ENCODE results near the gene GET4.
"Not testable (repeated sequence)": the region's sequence is repeated elsewhere in the genome, so short reads cannot be mapped to it uniquely, and the experiment has no call there.

Gene GET4

GRCh38 chr7:845731-846130, 30.6 kb upstream of the GET4 start:
- DNase-seq (ENCODE audit: low read depth) = no peak

DNA sequence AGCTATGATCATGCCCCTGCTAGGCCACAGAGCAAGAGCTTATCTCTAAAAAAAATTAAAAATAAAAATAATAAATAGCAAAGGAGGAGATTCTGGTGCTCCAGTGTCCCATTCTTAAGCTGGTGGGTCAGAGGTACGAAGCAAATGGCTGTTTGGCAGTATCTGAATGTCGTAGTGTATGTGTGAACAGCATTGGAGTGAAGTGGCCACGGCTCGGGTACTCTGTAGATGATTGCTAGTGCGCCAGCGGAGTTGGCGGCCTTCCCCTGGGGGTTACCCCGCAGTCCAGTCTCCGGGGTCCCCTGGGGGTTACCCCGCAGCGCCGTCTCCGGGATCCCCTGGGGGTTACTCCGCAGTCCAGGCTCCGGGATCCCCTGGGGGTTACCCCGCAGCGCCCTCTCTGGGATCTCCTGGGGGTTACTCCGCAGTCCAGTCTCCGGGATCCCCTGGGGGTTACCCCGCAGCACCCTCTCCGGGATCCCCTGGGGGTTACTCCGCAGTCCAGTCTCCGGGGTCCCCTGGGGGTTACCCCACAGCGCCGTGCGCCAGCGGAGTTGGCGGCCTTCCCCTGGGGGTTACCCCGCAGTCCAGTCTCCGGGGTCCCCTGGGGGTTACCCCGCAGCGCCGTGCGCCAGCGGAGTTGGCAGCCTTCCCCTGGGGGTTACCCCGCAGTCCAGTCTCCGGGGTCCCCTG, 29.2 kb upstream of the GET4 start:
- not testable (repeated sequence) for DNase-seq (ENCODE audit: low read depth)

- DNase-seq (ENCODE audit: low read depth) = not testable (repeated sequence)
These were observed 28.6 kb upstream of the GET4 start for GRCh38 chr7:847728-848127.

DNA sequence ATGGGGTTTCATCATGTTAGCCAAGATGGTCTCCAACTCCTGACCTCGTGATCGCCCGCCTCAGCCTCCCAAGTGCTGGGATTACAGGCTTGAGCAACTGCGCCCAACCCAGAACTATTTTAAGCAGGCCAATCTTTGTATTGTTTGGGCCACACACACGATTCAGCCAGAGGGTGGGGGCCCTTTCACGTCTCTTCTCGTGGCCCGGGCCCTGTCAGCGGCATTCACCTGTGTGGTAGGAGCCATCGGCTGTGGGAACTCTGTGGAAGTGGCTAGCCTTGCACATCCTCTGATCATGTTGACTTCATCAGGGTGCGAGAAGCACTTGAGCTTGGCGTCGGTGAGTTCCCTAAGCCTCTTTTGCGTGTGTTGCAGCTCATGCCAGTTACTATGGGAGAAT, 27.2 kb upstream of the GET4 start:
- no peak for DNase-seq (ENCODE audit: low read depth)

DNA sequence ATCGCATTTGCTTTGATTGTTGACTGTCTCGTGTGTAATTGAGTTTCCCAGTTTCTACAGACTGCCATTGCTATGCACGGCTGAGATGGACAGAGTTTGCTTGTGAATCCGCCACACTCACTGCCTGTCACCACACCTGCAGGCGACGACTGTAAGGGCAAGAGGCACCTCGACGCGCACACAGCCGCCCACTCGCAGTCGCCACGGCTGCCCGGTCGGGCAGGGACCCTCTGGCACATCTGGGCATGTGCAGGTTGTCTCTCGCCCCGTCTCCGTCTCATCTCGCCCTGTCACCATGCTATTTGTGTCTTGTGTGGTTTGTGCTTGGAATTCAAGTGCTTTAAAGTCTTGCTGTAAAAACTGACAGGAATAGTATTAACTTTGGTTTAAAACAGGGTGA, 26.6 kb upstream of the GET4 start:
- no peak for DNase-seq (ENCODE audit: low read depth)

- DNase-seq (ENCODE audit: low read depth) = no peak
These were observed 25.1 kb upstream of the GET4 start for GRCh38 chr7:851204-851603.

DNA sequence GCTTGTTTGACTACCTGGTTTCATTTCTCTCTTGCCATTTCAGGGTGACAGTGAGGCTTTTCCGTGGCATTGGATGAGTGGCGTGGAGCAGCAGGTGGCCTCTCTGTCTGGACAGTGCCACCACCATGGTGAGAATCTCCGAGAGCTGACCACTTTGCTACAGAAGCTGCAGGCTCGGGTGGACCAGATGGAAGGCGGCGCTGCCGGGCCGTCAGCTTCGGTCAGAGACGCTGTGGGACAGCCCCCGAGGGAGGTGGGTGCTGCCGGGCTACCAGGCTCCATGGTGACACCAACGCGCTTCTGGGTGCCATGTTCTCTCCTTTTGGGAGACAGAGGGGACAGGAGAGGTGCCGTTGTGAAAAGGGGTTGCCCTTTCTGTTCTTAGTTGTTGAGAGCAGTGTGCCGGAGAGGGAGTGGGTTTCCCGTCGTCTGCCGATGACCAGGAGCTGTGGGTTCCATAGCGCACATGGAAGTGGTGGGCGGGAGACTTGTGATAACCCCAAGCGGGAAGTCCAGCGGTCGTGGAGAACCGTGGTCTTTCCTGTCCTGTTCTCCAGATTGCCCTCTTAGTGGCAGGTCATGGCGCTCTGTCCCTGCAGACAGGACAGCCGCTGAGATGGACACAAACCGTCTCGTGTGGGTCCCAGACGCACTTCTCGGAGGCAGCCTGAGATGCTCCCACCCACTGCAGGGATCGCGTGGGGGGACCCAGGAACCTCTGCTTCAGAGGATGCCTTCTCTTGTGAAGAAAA, 22.8 kb upstream of the GET4 start:
- no peak for DNase-seq (ENCODE audit: low read depth)

DNA sequence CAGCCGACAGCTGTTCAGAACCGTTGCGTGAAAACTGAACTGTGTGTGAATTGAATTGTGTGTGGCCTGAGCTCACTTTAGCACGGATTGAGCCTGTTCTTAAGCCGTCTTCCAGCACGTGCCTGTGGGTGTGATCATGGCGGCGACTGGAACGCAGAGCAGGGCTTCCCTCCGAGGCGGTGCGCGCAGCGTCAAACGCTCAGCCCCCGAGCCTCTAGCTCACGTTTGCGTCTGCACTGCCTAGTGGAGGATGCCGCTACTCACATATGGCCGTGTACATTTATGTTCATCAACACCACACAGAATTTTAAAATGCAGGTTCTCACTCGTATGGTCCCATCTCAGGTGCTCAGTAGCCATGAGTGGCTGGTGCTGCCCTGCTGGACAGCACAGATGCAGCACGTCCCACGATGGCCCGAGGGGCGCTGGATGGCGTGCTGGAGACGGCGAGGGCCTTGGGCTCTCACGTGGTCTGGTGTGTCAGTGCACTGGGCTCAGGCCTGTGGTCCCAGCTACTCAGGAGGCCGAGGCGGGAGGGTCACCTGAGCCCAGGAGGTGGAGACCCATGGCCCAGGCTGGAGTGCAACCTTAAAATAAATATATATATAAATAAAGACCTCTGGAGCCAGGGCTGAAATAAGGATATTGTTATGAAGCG, 22.1 kb upstream of the GET4 start:
- no peak for DNase-seq (ENCODE audit: low read depth)

DNA sequence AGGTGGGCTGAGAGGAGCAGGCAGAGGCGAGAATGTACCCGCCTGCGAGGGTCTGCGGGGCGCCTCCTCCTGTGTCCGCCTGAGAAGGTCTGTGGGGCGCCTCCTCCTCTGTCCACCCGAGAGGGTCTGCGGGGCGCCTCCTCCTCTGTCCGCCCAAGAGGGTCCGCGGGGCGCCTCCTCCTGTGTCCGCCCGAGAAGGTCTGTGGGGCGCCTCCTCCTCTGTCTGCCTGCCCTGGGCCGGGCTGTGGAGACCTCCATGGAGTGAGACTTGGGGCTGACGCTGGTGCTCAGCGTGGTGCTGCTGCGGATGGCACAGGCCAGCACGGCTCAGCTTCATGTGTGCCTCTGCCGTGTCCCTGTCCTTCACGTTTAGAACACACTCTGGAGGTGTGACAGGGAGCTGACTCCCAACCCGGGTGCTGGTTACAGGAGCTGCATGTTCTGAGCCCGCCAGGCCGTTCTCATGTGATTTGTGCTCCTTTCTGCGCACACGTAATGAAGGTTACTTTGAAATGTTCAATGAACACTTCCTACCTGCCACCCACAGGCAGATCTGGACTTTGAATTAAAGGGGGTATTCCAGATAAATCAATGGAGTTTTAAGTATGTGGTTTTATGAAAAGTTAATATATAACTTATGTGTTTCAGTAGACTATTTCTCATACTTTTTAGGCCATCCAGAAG, 20.5 kb upstream of the GET4 start:
- no peak for DNase-seq (ENCODE audit: low read depth)

DNA sequence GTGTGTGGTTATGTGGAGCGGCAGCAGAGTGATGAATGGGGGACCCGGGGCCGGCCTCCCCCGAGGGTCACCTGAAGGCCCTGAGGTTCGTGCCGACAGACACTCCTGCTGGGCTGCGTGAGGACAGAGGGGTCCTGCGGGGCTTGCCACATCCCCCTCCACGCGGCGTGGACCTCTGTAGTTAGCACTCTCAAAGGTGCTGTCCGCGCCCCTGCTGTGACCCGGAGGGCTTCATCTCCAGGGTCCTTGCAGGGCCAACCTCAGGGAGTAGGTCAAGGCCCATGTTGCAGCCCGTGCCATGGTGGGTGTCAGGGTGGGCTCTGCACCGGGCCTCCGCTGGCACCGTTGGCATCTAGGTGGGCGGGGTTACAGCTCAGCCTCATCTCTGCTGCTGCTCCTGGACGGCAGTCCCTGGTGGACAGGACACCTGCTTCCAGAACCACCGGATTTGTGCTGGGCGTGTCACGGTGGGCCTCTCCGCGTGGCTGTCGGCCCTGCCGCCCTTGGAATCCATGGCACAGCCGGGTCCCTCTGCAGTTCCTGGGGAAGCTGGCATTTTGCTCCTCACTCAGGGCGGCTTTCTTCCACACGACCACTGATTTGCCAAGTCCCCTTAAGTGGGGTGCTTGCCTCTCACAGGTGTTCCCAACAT, 19.8 kb upstream of the GET4 start:
- DNase-seq (ENCODE audit: low read depth) = no peak

- no peak for DNase-seq (ENCODE audit: low read depth)
These were observed 18.7 kb upstream of the GET4 start for GRCh38 chr7:857661-858060.

- no peak for DNase-seq (ENCODE audit: low read depth)
These were observed 16.9 kb upstream of the GET4 start for GRCh38 chr7:859359-860030.

DNA sequence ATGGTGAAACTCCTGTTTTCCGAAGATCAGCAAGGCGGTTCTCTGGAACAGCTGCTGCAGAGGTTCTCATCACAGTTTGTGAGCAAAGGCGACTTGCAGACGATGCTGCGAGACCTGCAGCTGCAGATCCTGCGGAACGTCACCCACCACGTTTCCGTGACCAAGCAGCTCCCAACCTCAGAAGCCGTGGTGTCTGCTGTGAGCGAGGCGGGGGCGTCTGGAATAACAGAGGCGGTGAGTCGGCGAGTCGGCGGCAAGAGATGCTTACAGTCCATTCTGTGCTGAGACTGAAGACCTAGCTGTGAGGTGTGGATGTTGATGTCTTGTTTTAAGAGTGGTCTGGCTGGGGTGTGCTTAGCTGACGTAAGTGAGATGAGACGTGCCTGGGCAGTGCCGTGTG, 16.2 kb upstream of the GET4 start:
- no peak for DNase-seq (ENCODE audit: low read depth)

- no peak for DNase-seq (ENCODE audit: low read depth)
These were observed 15.1 kb upstream of the GET4 start for GRCh38 chr7:861222-861621.

DNA sequence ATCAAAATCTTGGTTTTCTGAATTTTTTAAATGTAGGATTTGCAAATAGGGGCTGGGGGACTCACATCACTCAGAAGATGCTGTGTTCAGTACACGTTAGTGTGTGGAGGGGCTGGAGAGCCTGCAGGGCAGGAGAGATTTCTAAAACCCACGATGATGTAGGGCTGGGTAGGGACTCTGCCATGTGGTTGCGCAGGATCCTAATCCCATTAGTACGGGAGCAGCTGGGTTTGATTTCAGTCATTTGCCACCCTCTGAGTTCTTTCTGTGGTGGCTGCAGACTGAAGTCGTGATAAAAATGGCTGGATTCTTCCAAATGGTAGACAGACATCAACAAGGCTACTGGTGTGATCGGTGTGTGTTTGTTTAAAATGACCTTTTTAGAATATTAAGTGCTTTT, 14.2 kb upstream of the GET4 start:
- DNase-seq (ENCODE audit: low read depth) = no peak

DNA sequence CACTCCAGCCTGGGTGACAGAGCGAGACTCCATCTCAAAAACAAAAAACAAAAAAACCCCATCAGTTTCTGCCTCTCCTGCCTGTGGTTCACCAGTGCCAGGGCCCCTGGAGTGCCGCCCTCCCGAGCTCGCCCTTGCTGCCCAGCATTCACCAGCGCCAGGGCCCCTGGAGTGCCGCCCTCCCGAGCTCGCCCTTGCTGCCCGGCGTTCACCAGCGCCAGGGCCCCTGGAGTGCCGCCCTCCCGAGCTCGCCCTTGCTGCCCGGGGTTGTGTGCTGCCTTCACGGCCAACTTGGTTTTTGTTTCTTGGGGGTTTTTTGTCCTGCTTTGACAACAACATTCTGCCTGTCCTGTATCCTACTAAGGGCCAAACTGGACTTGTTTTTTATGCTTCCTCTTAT, 13.2 kb upstream of the GET4 start:
- DNase-seq (ENCODE audit: low read depth) = no peak

GRCh38 chr7:865921-866320, 10.4 kb upstream of the GET4 start:
- DNase-seq (ENCODE audit: low read depth) = no peak

DNA sequence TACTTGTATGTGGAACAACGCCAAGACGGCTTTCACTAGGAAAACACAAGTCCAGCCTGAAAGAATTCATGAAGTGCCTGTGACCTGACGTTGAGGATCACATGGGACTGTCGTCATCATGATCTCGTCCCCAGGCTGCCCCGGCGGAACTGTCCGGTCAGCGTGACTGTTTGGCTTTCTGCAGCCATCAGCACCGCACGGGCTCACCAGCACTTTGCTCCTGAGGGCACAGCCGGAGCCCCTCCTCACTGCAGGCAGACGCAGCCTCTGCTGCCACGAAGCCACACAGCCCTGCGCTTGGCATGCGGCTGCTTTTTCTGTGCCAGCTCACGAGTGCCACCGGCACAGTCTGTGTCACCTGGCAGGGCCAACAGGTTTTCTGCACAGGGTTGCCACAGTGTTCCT, 9.4 kb upstream of the GET4 start:
- DNase-seq (ENCODE audit: low read depth) = no peak

DNA sequence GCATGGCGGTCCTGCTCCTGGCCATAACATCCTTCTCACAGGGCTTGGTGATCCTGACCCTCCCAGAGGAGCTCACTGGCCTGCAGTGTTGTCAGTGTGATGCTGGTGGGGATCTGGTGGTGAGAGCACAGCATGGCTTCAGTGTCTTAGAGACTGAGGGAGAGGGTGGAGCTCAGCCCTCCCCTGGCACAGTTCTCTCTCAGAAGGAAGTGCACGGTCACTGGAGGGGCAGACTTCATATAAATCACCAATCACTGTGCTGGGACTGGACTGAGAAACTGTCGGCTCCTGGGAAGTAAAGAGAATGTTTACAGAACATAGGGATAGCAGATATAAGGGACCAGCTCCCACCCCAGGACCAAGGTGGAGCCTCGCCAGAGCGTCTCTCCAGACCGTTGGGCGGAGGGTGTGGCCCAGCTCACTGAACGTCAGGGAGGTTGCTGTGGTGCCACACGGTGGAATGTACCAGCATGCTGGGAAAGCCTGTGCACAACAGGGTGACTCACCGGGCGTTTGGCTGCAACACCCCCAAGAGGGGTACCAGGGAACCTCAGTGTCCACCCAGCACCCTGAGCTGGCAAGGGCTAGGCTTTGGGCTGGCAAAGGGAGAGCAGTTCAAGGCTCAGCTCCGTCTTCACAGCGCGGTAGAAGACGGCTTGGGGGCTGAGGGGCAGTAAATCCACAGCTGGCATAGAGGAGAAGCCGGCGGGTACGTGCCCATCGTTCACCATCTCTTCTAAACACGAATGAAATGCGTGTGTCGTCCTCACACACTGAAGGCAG, 8.8 kb upstream of the GET4 start:
- DNase-seq (ENCODE audit: low read depth) = no peak

DNA sequence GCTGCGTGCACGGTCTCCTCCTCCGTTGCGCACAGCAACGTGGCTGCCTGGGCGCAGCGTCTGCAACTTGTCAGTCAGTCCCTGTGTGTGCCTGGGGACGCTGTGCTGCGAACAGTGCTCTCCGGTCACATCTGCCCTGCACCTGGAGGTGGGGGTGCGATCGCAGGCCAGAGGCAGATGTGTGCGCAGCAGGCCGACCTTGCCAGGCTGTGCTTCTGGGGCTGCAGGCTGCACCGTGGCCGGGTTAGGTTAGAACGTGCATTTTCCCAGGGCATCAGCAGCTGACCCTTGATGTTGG, 8.2 kb upstream of the GET4 start:
- no peak for DNase-seq (ENCODE audit: low read depth)

DNA sequence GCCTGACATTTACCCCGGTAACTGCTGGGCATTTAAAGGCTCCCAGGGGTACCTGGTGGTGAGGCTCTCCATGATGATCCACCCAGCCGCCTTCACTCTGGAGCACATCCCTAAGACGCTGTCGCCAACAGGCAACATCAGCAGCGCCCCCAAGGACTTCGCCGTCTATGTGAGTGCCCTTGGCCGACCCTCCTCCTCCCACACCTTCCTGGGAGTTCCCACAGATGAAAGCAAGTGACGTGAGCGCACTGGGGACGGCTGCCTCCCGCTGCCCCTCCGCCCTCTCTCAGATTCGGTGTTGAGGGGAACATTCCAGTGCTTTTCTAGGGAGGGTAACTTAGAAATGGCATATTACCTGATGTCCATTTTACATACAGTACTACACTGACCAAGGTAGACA, 7.0 kb upstream of the GET4 start:
- DNase-seq (ENCODE audit: low read depth) = no peak
